Fibroblast of mammary gland (primary cell): ENCODE results near the gene TENM4.

Source experiments
- DNase-seq: peaks from one replicate; pipeline ENCODE4 v3.0.0-alpha.2; 2010; ENCODE audit warnings: low read depth
- H3K4me3 ChIP-seq: 2 replicates; pipeline ENCODE4 v1.5.1; 2011; ENCODE audit warnings: low read depth, mild to moderate bottlenecking, low read length, moderate library complexity; ENCODE audit not compliant: control insufficient read depth
- TF ChIP-seq, protein P1 (sequence below): conservative IDR thresholded peaks from 2 replicates; pipeline ENCODE4 v1.5.1; 2011; ENCODE audit warnings: low read depth, low read length, inconsistent platforms; ENCODE audit not compliant: control insufficient read depth, insufficient read depth

Gene TENM4

DNA sequence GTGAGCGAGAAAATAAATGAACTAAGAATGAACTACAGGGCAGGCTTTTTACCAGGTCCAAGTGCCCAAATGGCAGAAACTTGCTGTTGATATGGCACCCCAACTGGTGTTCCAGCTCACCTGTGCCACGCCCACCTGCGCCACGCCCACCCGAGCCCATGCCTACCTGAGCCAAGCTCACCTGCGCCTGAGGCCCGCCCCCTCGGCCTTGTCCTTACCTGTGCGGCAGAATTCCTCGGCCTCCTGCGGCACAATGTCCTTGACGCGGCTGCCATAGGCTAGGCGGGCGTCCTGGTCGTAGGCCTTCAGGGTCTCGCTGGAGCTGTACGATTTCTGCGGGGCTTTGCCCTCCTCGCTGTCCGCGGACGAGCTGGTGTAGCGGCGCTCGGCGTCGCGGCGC lies 371.3 kb downstream of the TENM4 start:
- TF ChIP-seq, protein P1, sequence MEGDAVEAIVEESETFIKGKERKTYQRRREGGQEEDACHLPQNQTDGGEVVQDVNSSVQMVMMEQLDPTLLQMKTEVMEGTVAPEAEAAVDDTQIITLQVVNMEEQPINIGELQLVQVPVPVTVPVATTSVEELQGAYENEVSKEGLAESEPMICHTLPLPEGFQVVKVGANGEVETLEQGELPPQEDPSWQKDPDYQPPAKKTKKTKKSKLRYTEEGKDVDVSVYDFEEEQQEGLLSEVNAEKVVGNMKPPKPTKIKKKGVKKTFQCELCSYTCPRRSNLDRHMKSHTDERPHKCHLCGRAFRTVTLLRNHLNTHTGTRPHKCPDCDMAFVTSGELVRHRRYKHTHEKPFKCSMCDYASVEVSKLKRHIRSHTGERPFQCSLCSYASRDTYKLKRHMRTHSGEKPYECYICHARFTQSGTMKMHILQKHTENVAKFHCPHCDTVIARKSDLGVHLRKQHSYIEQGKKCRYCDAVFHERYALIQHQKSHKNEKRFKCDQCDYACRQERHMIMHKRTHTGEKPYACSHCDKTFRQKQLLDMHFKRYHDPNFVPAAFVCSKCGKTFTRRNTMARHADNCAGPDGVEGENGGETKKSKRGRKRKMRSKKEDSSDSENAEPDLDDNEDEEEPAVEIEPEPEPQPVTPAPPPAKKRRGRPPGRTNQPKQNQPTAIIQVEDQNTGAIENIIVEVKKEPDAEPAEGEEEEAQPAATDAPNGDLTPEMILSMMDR: no peak
- no peak overlapping the region for H3K4me3 ChIP-seq
- DNase-seq: no peak

DNA sequence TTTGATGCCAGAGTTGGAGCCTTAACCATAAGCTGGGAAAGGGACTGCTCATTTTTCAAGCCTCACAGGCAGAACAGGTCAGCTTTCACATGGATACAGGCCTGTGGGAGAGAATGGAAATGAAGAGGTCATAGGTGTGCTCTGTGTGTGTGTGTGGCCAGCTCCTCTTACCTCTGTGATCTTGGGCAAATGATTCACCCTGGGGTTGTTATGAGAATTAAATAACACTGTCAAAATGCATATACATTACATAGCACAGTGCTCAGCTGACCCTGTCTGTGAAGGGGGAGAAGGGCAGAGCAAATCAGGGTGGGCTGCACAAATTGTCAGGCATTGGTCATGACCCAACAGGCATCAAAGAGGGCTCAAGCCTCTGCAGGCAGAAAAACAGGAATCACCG lies 372.5 kb downstream of the TENM4 start:
- no peak for DNase-seq
- TF ChIP-seq, protein P1: no peak
- no peak overlapping the region for H3K4me3 ChIP-seq

DNA sequence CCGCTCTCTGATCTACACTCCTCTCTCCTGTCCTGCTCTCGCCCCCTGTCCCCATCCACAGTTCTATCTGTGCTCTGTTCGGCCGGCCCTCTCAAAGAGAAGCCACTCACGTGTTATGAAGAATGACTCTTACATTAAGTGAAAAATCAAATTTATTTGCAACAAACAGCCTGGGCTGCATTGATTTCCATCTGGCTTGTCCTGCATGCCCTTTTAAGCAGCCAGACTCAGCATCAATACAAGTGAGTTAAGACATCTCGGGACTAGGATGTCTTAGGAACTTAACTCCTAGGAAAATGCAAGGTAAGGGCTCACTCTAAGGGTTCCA lies 373.5 kb downstream of the TENM4 start:
- TF ChIP-seq, protein P1: no peak
- DNase-seq: no peak
- H3K4me3 ChIP-seq: no peak overlapping the region

DNA sequence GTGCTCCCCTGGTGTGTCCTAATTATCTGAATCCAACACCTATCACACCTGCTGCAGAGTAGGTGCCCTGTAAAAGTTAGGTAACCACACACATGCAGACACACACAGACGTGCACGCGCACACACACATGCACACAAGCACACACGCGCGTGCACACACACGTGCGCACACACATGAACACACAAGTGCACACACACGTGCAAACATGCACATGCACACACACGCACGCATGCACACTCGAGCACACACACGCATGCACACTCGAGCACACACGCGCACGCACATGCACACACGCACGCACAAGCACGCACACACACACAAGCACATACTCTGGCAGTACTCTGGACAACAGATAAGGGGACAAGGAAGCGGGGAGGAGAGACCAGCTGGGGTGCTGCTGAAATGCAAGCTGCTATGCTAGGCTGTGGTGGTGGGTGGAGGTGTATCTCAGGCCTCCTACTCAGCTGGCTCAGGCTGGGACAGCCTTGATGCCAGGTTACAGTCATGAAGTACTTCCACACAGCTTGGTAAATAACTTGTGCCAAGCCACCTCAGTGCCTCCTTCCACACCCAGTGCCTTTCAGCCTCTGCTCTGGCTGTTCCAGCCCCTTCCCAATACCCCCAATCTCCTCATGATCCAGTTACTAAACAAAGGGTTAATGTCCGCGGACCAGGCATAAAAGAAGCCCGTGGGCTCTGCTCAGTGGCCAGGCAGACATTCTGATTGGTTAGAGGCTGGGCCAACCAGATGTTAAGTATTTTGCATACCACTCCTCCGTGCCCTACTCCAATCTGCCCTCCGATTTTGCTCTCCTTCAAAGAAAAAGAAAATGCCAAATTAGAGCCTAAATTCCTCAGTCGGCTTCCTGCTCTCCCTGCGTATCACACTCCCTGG lies 374.1 kb downstream of the TENM4 start:
- no peak overlapping the region for H3K4me3 ChIP-seq
- TF ChIP-seq, protein P1: no peak
- DNase-seq: no peak

DNA sequence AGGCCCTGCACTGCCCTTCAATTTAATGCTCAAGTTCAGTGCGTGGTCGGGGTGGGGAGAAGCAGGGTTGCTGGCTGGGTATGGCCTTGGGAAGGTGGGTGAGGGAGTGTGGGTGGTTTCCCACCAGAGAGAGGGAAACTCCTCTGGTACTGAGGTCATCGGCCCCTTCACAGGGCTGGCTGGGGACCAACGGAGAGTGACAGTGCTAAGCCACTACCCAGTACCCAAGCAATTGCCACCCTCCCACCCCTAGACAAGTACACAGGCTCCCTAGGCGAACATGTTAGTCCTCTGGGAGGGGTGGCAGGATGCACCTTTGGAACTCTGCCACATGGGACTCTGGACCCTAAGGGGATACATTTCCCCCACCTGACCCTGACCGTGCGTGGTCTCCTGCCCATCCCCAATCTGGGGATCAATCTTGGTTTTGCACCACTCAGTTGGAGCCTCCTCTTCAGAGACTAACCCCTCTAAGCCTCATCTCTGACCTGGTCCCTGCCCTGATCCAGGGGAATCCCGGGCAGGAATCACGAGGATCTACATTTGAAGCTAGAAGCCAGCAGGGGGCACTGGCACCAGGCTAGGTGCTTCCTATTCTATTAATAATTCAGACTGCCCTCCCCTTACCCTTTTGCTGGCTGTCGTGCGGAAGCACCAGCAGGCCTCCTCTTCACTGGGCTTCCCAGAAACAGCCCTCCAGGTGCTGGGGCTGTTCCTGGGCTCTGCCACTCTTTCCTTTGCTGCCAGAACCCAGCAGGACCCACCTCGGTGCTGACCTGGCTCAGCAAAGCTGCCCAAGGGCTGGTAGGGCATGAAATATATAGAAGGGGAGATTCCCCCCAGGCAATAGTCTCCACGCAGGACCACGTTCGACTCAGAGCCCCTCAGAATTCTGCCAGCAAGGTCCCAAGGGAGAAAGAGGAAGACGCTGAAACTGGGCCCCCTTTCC lies 377.7 kb downstream of the TENM4 start:
- no peak overlapping the region for H3K4me3 ChIP-seq
- DNase-seq: peak; percentile 49
- TF ChIP-seq, protein P1: peak; percentile 53

DNA sequence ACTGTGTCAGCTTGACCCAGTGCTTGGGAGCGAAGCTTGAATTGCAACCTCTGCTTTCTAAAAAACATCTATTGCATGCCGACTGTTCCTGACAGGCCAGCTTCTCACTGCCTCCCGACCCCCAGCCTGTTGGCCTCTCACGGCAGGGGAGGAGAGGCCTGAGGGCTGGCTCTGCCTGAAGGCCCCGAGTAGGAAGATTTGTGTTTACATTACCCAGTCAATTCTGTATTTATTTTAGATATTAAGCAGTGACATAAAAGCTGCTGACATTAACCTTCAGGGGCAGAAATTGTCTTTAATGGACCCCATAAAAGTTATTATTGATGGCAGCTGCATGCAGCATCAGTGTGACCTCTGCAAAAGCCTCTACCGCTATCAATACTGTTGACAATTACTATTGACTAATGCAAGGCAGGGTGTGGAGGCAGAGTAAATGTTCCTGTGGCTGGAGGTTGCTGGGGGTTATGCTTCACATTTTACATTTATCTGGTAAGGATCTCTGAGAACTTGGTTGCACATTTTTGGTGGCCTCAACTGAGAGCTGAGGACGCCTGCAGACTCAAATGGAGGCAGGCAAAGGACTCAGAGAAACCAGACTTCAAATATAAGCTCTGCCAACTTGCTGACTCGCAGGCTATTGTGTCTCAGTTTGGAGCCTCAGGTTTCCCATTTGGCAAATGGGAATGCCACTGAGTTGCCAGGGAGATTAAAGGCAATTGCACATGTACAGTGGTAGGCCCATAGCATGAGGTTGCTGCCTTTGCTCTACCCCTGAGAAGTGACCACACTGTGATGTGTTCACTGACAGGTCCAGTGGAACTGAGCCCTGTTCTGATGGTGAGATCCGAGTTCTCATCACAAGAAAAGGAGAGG lies 380.5 kb downstream of the TENM4 start:
- no peak overlapping the region for H3K4me3 ChIP-seq
- TF ChIP-seq, protein P1: no peak
- DNase-seq: peak; percentile 17
